Prostate gland (tissue), 2 donors: ENCODE data around the gene HAPSTR1. TPM values are rescaled to one million over a fixed set of nuclear protein-coding genes. Genes with fewer than 3 reads are reported as not detected.

Experiments used
- DNase-seq: peaks from one replicate; pipeline ENCODE4 v3.0.0-alpha.2; 2019; ENCODE audit warnings: low spot score
- H3K27ac ChIP-seq, 2 donors: fragments of 200-600 bp; sonication (generic); 2 replicates each; pipeline ENCODE4 v1.5.1; 2017 to 2019
- H3K27me3 ChIP-seq: fragments of 200-600 bp; sonication (generic); replicated peaks from 2 replicates; pipeline ENCODE4 v1.5.1; 2019; ENCODE audit not compliant: insufficient read depth
- H3K36me3 ChIP-seq, 2 donors: fragments of 200-600 bp; sonication (generic); 1 replicate in 1 of 2; 2 replicates in 1 of 2; pipeline versions ENCODE4 v1.5.1 to v1.8.1; 2017 to 2019
- H3K4me1 ChIP-seq: fragments of 200-600 bp; sonication (generic); replicated peaks from 2 replicates; pipeline ENCODE4 v1.5.1; 2019
- H3K4me3 ChIP-seq, 2 donors: fragments of 200-600 bp; sonication (generic); 2 replicates each; pipeline ENCODE4 v1.5.1; 2017 to 2019
- H3K9me3 ChIP-seq: fragments of 200-600 bp; sonication (generic); 2 replicates; pipeline ENCODE4 v1.5.1; 2017
- POLR2A ChIP-seq: fragments of 450-650 bp; IDR thresholded peaks from one replicate; pipeline ENCODE4 v1.6.1; 2016; ENCODE audit warnings: antibody characterized with exemption, mild to moderate bottlenecking
- POLR2AphosphoS5 ChIP-seq: sonication (generic); formaldehyde crosslinking; IDR thresholded peaks from one replicate; pipeline ENCODE4 v1.6.1; 2017; ENCODE audit warnings: antibody characterized with exemption
- WGBS: methylation state at CpG from one replicate; pipeline ENCODE4 v1.1.5; 2018; 5-methylcytosine and 5-hydroxymethylcytosine counted together
- intact Hi-C: fragments of 100-400 bp; cut with DNase I; formaldehyde crosslinking; loops from one replicate; pipeline ENCODE4 v1.14.2; 2022
- total RNA-seq, 2 donors: library from RNA; depleted of rRNA; stranded (reverse); fragments of >200 nt; gene quantifications; one replicate each; pipeline ENCODE4 v1.1.0, GENCODE V29; 2016
- TF ChIP-seq, protein P1 (sequence below), 4 experiments: fragments of 200-600 bp in 2 of 4; fragments of 450-650 bp in 2 of 4; sonication (generic) in 2 of 4; IDR thresholded peaks; 1 replicate in 3 of 4; 2 replicates in 1 of 4; pipeline ENCODE4 v1.5.1; 2016 to 2019; ENCODE audit warnings: antibody characterized with exemption in 4 of 4, mild to moderate bottlenecking in 2 of 4, moderate library complexity in 2 of 4

Gene HAPSTR1
- total RNA-seq, 2 donors from 2014 or later: 45.5 to 68.6 TPM

DNA sequence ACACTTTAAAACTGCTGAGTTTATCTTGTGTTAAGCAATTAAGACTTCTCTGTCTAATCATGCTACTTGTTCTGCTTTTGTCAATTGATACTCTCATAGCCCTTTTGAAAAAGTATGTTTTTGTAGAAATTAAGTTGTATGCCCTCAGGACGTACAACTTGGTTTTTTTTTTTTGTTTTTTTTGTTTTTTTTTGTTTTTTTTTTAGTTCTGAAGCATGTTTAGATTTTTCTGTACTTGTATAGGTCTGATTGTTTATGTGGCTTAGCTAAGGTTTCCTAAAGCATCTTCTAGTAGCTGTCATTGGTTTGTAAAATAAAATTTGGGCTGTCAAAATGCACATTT, 21.4 kb downstream of the HAPSTR1 start:
- 53% methylated on average over 1 of the region's 1 CpG for WGBS
- H3K27me3 ChIP-seq: no peaks in the 10 kb centered on the region
- H3K36me3 ChIP-seq: no peaks in the 10 kb centered on the region
- DNase-seq: no peak
- no peaks in the 10 kb centered on the region for H3K4me1 ChIP-seq
- TF ChIP-seq, protein P1, sequence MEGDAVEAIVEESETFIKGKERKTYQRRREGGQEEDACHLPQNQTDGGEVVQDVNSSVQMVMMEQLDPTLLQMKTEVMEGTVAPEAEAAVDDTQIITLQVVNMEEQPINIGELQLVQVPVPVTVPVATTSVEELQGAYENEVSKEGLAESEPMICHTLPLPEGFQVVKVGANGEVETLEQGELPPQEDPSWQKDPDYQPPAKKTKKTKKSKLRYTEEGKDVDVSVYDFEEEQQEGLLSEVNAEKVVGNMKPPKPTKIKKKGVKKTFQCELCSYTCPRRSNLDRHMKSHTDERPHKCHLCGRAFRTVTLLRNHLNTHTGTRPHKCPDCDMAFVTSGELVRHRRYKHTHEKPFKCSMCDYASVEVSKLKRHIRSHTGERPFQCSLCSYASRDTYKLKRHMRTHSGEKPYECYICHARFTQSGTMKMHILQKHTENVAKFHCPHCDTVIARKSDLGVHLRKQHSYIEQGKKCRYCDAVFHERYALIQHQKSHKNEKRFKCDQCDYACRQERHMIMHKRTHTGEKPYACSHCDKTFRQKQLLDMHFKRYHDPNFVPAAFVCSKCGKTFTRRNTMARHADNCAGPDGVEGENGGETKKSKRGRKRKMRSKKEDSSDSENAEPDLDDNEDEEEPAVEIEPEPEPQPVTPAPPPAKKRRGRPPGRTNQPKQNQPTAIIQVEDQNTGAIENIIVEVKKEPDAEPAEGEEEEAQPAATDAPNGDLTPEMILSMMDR (IDR thresholded peaks at IDR 0.05): no peak
- TF ChIP-seq POLR2A: no peak
- no peaks in the 10 kb centered on the region for H3K9me3 ChIP-seq
- no peak overlapping the region for H3K27ac ChIP-seq
- intact Hi-C loops: no loop called here
- no peak overlapping the region for H3K4me3 ChIP-seq

DNA sequence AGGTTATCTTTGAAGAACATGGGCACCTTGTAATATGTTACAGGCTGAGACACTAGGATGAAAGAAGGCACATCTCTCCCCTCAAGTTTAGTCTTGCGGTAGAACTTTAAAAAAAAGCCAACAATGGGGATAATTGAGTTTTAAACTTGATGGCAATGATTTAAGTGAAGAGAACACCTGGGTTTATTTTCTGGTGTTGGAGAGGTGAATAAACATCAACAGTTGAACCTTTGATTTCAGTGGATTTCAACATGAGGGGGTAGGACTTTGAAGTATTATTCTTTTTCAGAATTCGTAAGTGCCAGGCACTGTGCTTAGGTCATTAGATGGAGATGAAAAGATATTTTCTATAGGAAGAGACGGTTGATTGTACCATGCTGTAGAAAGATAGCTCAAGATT, 22.3 kb downstream of the HAPSTR1 start:
- TF ChIP-seq POLR2AphosphoS5 (no peak), POLR2A (no peak)
- TF ChIP-seq, protein P1 (IDR thresholded peaks at IDR 0.05): no peak
- 79% methylated on average over 3 of the region's 3 CpGs for WGBS
- no peaks in the 10 kb centered on the region for H3K36me3 ChIP-seq
- H3K4me3 ChIP-seq: no peak overlapping the region
- intact Hi-C loops: no loop called here
- DNase-seq: no peak
- H3K27me3 ChIP-seq: no peaks in the 10 kb centered on the region
- H3K4me1 ChIP-seq: no peaks in the 10 kb centered on the region
- no peak overlapping the region for H3K27ac ChIP-seq
- no peaks in the 10 kb centered on the region for H3K9me3 ChIP-seq

DNA sequence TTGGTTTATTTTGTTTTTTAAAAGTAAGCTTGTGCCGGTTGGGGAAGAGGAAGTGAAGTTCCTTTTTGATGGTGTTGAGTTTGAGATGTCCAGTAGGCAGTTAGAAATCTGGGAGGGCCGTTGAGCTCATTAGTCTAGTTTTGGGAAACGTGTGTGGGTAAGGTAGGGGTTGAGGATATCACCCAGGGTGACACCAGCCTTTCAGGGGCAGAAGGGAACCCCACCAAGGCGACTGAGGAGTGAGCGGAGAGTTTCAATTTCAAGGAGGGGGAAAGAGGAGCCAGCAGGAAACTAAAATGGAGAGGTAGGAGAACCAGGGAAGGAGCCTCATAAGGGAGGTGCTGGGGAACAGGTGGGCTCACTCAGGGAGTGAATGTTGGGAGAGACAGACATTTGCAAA, 22.7 kb downstream of the HAPSTR1 start:
- Histone ChIP-seq H3K27ac (no peak overlapping the region), H3K9me3 (no peaks in the 10 kb centered on the region), H3K4me1 (no peaks in the 10 kb centered on the region), H3K27me3 (no peaks in the 10 kb centered on the region), H3K4me3 (no peak overlapping the region), H3K36me3 (no peaks in the 10 kb centered on the region)
- WGBS: 76% methylated on average over 5 of the region's 5 CpGs
- intact Hi-C loops: no loop called here
- TF ChIP-seq POLR2A (no peak), POLR2AphosphoS5 (no peak)
- TF ChIP-seq, protein P1 (IDR thresholded peaks at IDR 0.05): no peak
- DNase-seq: no peak

DNA sequence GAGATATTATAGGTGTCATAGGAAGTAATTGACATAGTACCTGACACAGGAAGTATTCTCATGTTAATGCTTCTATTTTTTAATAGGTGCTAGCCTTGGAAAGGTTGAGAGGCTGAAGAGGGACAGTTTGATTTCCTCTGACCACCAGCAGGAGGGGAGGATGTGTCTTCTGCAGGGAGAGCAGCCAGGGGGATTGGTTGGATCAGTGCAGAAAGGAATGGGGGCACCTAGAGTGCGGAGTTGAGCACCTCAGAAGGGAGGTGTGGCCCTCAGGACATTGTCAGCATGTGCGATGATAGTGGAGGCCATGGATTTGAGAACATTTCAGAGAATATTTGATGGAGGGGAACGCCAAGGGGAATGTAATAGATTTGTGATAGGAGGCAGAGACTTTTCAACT, 23.4 kb downstream of the HAPSTR1 start:
- Histone ChIP-seq H3K9me3 (no peaks in the 10 kb centered on the region), H3K4me3 (no peak overlapping the region), H3K27me3 (no peaks in the 10 kb centered on the region), H3K27ac (no peak overlapping the region), H3K4me1 (no peaks in the 10 kb centered on the region), H3K36me3 (no peaks in the 10 kb centered on the region)
- intact Hi-C loops: no loop called here
- no peak for DNase-seq
- WGBS: 93% methylated on average over 3 of the region's 3 CpGs
- TF ChIP-seq POLR2A (no peak), POLR2AphosphoS5 (no peak)
- TF ChIP-seq, protein P1 (IDR thresholded peaks at IDR 0.05): no peak

DNA sequence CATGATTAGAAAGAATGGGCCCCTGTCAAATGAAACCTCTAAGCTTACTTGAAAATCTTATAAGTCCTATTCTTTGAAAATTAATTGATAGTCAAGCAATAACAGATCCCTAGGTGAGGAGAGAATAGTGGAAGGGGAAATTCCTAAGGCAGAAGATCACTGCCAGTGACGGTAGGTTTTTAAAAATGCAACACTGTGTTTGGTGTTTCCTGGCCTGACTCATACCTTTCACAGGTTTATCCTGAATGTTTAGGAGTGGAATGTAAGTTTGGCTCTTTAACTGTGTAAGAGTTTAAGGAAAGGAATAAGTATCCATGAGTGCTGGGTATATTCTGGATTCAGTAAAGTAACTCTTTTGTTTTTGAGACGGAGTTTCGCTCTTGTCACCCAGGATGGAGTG, 23.8 kb downstream of the HAPSTR1 start:
- DNase-seq: no peak
- Histone ChIP-seq H3K9me3 (no peaks in the 10 kb centered on the region), H3K4me3 (no peak overlapping the region), H3K27ac (no peak overlapping the region), H3K36me3 (no peaks in the 10 kb centered on the region), H3K27me3 (no peaks in the 10 kb centered on the region), H3K4me1 (no peaks in the 10 kb centered on the region)
- TF ChIP-seq POLR2A: no peak
- TF ChIP-seq POLR2AphosphoS5: no peak
- TF ChIP-seq, protein P1 (IDR thresholded peaks at IDR 0.05): no peak
- WGBS: 72% methylated on average over 3 of the region's 3 CpGs
- intact Hi-C loops: no loop called here
